ENCODE results near the gene KLHL22.

Gene KLHL22

DNA sequence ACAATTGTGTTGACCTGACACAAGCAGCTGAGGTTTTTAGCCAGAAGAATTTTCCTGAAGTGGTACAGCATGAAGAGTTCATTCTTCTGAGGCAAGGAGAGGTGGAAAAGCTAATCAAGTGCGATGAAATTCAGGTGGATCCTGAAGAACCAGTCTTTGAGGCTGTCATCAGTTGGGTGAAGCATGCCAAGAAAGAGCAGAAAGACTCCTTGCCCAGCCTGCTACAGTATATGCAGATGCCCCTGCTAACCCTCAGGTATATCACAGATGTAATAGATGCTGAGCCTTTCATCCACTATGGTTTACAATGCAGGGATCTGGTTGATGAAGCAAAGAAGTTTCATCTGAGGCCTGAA lies 45.1 kb downstream of the KLHL22 start:
- TF ChIP-seq, protein P1, sequence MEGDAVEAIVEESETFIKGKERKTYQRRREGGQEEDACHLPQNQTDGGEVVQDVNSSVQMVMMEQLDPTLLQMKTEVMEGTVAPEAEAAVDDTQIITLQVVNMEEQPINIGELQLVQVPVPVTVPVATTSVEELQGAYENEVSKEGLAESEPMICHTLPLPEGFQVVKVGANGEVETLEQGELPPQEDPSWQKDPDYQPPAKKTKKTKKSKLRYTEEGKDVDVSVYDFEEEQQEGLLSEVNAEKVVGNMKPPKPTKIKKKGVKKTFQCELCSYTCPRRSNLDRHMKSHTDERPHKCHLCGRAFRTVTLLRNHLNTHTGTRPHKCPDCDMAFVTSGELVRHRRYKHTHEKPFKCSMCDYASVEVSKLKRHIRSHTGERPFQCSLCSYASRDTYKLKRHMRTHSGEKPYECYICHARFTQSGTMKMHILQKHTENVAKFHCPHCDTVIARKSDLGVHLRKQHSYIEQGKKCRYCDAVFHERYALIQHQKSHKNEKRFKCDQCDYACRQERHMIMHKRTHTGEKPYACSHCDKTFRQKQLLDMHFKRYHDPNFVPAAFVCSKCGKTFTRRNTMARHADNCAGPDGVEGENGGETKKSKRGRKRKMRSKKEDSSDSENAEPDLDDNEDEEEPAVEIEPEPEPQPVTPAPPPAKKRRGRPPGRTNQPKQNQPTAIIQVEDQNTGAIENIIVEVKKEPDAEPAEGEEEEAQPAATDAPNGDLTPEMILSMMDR (IDR thresholded peaks at IDR 0.05), result no peak
- H3K36me3 Mint-ChIP-seq (ENCODE audit: low read depth), result peaks cover 48% of the 10 kb centered on the region
- no peaks in the 10 kb centered on the region for H3K9me3 Mint-ChIP-seq
- H3K4me1 Mint-ChIP-seq, result peaks cover 6% of the 10 kb centered on the region
- DNase-seq, result no peak
- H3K27me3 Mint-ChIP-seq (ENCODE audit: low read depth, poor library complexity), result peaks cover 5% of the 10 kb centered on the region
- no peak overlapping the region for H3K4me3 Mint-ChIP-seq
- H3K27ac Mint-ChIP-seq, result no peak overlapping the region

DNA sequence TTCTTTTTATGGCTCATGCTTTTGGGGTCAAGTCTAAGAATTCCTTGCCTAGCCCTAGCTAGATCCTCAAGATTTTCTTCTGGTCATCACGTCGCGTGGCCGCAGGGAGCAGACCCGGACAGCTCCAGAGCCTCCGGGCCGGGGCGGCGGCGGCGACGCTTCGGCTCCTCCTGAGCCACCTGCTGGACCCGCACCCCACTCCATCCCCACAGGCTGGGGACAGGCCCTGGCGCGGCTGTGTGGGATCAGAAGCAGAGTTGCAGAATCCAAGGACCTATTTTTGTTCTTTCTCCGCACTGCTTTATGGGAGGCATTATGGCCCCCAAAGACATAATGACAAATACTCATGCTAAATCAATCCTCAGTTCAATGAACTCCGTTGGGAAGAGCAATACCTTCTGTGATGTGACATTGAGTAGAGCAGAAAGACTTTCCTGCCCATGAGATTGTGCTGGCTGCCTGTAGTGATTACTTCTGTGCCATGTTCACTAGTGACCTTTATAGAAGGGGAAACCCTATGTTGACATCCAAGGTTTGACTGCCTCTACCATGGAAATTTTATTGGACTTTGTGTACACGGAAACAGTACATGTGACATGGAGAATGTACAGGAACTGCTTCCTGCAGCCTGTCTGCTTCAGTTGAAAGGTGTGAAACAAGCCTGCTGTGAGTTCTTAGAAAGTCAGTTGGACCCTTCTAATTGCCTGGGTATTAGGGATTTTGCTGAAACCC lies 45.6 kb downstream of the KLHL22 start:
- TF ChIP-seq, protein P1 (IDR thresholded peaks at IDR 0.05), result no peak
- Mint-ChIP-seq H3K4me3 (no peak overlapping the region), H3K9me3 (no peaks in the 10 kb centered on the region), H3K4me1 (peaks cover 2% of the 10 kb centered on the region), H3K27ac (no peak overlapping the region), H3K27me3 (ENCODE audit: low read depth, poor library complexity) (peaks cover 5% of the 10 kb centered on the region), H3K36me3 (ENCODE audit: low read depth) (peaks cover 45% of the 10 kb centered on the region)
- DNase-seq, result no peak

DNA sequence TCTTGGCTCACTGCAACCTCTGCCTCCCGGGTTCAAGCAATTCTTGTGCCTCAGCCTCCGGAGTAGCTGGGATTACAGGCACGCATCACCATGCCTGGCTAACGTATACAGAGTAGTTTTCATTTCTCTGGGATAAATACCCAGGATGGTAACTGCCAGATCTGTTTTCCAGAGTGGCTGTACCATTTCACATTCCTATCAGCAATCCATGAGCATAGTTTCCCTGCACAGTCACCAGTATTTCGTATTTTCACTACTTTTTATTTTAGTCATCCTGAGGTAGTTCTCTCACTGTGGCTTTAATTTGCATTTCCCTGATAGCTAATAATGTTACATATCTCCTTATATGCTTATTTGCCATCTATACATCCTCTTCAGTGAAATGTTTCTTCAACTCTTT lies 47.0 kb downstream of the KLHL22 start:
- Mint-ChIP-seq H3K27me3 (ENCODE audit: low read depth, poor library complexity) (peaks cover 5% of the 10 kb centered on the region), H3K27ac (no peak overlapping the region), H3K9me3 (no peaks in the 10 kb centered on the region), H3K4me1 (no peaks in the 10 kb centered on the region), H3K4me3 (no peak overlapping the region), H3K36me3 (ENCODE audit: low read depth) (peaks cover 49% of the 10 kb centered on the region)
- no peak for DNase-seq
- TF ChIP-seq, protein P1 (IDR thresholded peaks at IDR 0.05), result no peak

DNA sequence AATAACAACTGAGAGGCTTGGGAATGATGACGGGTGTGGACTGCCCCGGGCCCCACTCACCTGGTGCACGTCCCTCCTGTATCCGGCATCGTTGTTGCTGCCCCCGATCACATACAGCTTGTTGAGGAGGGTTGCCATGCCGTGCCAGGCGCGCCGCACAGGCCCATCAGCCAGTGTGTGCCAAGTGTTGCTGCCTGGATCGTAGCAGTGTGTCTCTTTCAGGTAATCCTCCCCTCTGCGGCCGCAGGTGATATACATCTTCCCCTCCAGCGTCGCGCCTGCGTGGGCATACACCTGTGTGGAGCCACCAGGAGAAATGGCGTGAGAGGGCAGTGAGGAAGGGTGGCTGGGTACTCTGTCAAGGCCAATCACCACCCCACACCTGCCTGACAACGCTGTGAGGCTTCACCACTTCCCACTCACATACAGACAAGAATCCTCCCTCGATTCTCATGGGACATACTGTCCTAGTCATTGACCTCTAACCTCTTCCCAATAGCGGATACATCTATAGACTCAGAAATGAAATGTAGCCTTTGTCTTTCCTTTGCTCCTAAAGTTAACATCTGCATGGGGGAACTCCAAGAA lies 49.1 kb downstream of the KLHL22 start:
- no peak overlapping the region for H3K4me3 Mint-ChIP-seq
- H3K27me3 Mint-ChIP-seq (ENCODE audit: low read depth, poor library complexity), result no peaks in the 10 kb centered on the region
- no peaks in the 10 kb centered on the region for H3K9me3 Mint-ChIP-seq
- no peaks in the 10 kb centered on the region for H3K4me1 Mint-ChIP-seq
- DNase-seq, result no peak
- no peak overlapping the region for H3K27ac Mint-ChIP-seq
- H3K36me3 Mint-ChIP-seq (ENCODE audit: low read depth), result peaks cover 50% of the 10 kb centered on the region
- TF ChIP-seq, protein P1 (IDR thresholded peaks at IDR 0.05), result no peak

DNA sequence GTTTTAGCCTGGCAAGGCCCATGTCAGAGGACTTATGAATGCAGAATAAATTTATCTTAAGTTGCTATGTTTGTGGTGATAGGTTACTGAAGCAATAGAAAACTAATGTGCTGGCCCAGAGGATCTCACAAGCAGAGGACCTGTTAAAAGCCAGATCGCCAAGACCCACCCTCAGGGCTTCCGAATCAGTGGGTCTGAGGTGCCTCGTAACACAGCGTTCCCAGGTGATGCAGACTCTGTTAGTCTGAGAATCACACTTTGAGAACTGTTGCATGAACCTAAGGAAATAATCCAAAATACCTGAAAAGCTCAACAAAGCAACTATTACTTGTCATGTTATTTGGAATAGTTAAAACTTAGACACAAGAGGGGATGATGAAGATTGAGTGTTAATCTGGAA lies 51.3 kb downstream of the KLHL22 start:
- DNase-seq, result no peak
- Mint-ChIP-seq H3K4me3 (no peak overlapping the region), H3K27ac (no peak overlapping the region), H3K36me3 (ENCODE audit: low read depth) (peaks cover 33% of the 10 kb centered on the region), H3K9me3 (no peaks in the 10 kb centered on the region), H3K4me1 (peaks cover 3% of the 10 kb centered on the region), H3K27me3 (ENCODE audit: low read depth, poor library complexity) (peaks cover 12% of the 10 kb centered on the region)
- TF ChIP-seq, protein P1 (IDR thresholded peaks at IDR 0.05), result no peak
